Body of pancreas (tissue), 4 donors: ENCODE measurements around the gene OSTM1.

Experiments used
- CTCF ChIP-seq, 7 experiments: fragments of 450-650 bp in 4 of 7; fragments of 200-600 bp in 3 of 7; sonication (generic) in 3 of 7; IDR thresholded peaks; one replicate each; pipeline ENCODE4 v1.5.1; 2016 to 2019; ENCODE audit warnings: antibody characterized with exemption in 7 of 7
- POLR2A ChIP-seq, 3 donors: fragments of 450-650 bp; IDR thresholded peaks; one replicate each; pipeline ENCODE4 v1.6.1; 2016; ENCODE audit warnings: antibody characterized with exemption in 3 of 3, mild to moderate bottlenecking in 2 of 3

- TF ChIP-seq CTCF (IDR thresholded peaks at IDR 0.05) (no peak), POLR2A (IDR thresholded peaks at IDR 0.05) (no peak)
Measured at GRCh38 chr6:108004861-108005260, 69.7 kb downstream of the OSTM1 start.
